Measurements from ENCODE around the gene TSHZ2.

- TF ChIP-seq FOS (IDR thresholded peaks at IDR 0.05; ENCODE audit: borderline replicate concordance, insufficient read depth, low read length) (no peak), CTCF (IDR thresholded peaks at IDR 0.05; ENCODE audit: extremely low read depth in 1 of 2, insufficient read depth in 1 of 2, low read depth in 1 of 2, low read length in 2 of 2) (no peak), EZH2 (IDR thresholded peaks at IDR 0.05; ENCODE audit: borderline replicate concordance, low read depth, low read length, severe bottlenecking) (no peak), POLR2A (IDR thresholded peaks at IDR 0.05; ENCODE audit: low read depth, low read length) (no peak), POLR2AphosphoS5 (IDR thresholded peaks at IDR 0.05; ENCODE audit: insufficient read depth, low read depth, low read length) (no peak), MAX (IDR thresholded peaks at IDR 0.05; ENCODE audit: insufficient read depth, insufficient read length) (no peak)
Measured at GRCh38 chr20:53283011-53283410, 310.9 kb downstream of the TSHZ2 start.
